ENCODE results near the gene GH2. TPM values are rescaled to one million over a fixed set of nuclear protein-coding genes. Genes with fewer than 3 reads are reported as not detected.
"Not testable (repeated sequence)": the region's sequence is repeated elsewhere in the genome, so short reads cannot be mapped to it uniquely, and the experiment has no call there.

Gene GH2
- total RNA-seq, 2 donors from 2014 or later = not detected

GRCh38 chr17:63847525-63848249, 34.1 kb downstream of the GH2 start:
- peak; percentile 25 for DNase-seq (ENCODE audit: low spot score)
- intact Hi-C loops (cut with DNase I) = no loop called here

- intact Hi-C loops (cut with DNase I) = no loop called here
Measured at GRCh38 chr17:63845509-63845908, 36.2 kb downstream of the GH2 start.

GRCh38 chr17:63843910-63844677, 37.6 kb downstream of the GH2 start:
- DNase-seq (ENCODE audit: low spot score) = no peak
- intact Hi-C loops (cut with DNase I) = no loop called here

More at GRCh38 chr17:63845509-63845908, 36.2 kb downstream of the GH2 start:
- DNase-seq (ENCODE audit: low spot score) = no peak

DNA sequence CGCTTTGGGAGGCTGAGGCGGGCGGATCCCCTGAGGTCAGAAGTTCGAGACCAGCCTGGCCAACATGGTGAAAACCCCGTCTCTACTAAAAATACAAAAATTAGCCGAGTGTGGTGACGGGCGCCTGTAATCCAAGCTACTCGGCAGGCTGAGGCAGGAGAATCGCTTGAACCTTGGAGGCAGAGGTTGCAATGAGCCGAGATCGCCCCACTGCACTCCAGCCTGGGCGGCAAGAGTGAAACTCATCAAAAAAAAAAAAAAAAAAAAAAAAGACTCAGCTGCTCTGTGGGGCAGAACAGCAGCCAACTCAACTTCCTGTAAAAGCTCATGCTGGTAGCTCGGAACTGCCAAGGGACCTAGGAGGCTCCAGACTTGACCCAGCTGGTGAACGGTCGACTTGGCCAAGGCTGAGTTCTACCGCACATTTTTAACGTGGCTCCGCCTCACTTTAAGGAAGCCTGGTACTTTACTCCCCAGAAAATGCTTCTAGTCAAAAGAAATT, 38.3 kb downstream of the GH2 start:
- DNase-seq (ENCODE audit: low spot score) = peak; percentile 82
- intact Hi-C loops (cut with DNase I) = not testable (repeated sequence)

DNA sequence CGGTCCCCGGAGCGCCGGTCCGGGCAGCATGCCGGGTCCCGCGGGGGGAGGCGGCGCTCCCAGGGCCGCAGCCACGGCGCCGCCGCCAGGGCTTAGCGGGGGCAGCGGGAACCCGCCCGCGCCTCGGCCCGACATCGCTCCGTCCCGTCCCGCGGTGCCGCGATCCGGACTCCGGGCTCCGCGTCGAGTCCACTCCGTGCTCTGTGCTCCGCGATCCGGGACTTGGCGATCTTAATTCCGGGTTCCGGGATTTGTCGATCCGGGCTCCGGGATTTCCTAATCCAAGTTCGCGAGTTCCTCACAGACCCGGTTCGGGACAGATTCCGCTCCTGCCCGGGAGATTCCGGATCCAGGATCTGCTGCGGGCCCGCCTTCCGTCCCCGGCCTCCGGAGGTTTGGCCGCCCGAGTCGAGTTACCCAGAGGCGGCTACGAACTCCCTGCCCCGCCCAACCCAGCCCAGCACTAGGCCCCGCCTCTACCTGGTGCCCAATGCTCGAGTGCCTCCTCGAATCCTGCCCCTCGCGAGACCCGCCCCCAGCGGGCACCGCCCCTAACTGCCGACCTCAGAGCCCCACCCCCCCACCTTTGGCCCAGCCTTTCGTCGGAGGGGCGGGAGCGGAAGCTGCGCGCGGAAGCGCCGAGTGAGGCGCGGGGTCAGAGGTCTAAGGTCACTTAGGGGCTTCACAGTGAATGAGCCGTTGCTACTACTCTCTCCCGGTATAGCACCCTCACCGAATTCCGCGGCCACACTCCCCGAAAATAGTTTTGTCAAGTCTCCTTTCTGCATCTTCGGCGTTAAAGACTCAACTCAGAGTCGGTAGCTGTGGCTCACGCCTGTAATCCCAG, 39.0 kb downstream of the GH2 start, which contains the start of gene SMARCD2:
SMARCD2 (minus strand) TSS at position 146 of the 847 bp plus-strand sequence; CDS start at position 135, 11 bp downstream.
- DNase-seq (ENCODE audit: low spot score) = peak; percentile 100
- intact Hi-C loops (cut with DNase I) = no loop called here

DNA sequence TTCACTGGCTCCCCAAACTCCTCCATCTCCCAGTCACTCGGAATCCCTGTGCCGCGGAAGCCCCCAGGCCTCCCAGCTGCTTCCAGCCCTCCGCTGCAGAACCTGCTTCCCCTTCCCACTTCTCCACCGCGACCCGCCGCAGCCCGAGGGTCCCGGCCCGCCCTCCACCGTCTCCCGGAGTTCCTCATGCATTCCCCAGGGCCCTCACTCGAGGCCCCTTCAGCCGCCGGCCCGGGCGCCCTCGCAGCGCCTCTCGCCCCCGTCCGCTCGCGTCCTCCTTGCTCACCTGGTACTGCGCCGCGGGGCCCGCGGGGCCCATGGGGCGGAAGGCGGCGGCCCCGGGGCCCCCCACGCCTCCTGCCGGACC, 39.6 kb downstream of the GH2 start:
- intact Hi-C loops (cut with DNase I) = no loop called here
- DNase-seq (ENCODE audit: low spot score) = peak; percentile 85

- intact Hi-C loops (cut with DNase I) = no loop called here
- DNase-seq (ENCODE audit: low spot score) = peak; percentile 88
Measured at GRCh38 chr17:63841350-63842172, 40.2 kb downstream of the GH2 start.

DNA sequence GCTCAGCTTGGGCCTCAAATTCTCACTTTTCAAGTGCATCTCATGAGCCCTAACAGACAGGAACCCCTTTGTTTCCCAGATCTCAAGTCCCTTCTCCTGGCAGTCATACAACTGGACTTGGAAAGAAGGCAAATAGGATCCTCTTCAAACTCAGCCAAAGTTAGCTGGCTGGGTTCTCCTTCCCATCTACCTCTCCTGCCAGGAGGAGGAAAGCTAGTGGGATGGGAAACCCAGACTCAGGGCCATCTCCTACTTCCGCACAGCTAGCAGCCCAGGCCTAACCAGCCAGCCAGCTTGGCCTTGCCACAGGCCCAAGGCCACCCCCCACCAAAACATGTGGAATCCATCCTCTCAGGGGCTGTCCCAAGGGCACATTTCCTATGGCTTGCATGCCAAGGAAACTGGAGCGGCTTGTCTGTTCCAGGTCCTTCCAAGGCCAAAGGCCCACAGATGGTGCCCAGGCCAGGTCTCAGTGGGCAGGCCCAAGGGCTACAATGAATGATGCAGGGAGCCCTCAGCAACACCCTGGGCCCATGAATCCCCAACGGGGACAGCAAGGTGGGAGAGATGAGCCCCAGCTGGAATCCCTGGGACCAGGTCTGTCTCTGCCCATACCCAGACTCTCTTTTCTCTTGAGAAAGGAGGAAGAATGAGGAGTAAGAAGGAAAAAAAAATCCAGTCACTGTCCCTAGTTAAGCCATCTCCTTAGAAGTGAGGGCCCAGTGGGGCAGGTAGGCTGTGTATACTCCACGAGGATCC, 41.0 kb downstream of the GH2 start:
- intact Hi-C loops (cut with DNase I) = no loop called here

GRCh38 chr17:63838631-63839171, 43.0 kb downstream of the GH2 start:
- intact Hi-C loops (cut with DNase I) = loop anchor here in 1 of 2 donors (10.0 kb wide), 1 partner anchor 64 kb away; the partner anchor contains the start of genes CCDC47 and DDX42
- peak; percentile 96 for DNase-seq (ENCODE audit: low spot score)

More for the DNA sequence above, 41.0 kb downstream of the GH2 start:
- DNase-seq (ENCODE audit: low spot score) = no peak

GRCh38 chr17:63837962-63838600, 43.7 kb downstream of the GH2 start:
- no peak for DNase-seq (ENCODE audit: low spot score)
- intact Hi-C loops (cut with DNase I) = loop anchor here in 1 of 2 donors (10.0 kb wide), 1 partner anchor 63 kb away; the partner anchor contains the start of genes CCDC47 and DDX42

- intact Hi-C loops (cut with DNase I) = loop anchor here in 1 of 2 donors (10.0 kb wide), 1 partner anchor 63 kb away; the partner anchor contains the start of genes CCDC47 and DDX42
- no peak for DNase-seq (ENCODE audit: low spot score)
Measured at GRCh38 chr17:63837480-63837879, 44.3 kb downstream of the GH2 start.

DNA sequence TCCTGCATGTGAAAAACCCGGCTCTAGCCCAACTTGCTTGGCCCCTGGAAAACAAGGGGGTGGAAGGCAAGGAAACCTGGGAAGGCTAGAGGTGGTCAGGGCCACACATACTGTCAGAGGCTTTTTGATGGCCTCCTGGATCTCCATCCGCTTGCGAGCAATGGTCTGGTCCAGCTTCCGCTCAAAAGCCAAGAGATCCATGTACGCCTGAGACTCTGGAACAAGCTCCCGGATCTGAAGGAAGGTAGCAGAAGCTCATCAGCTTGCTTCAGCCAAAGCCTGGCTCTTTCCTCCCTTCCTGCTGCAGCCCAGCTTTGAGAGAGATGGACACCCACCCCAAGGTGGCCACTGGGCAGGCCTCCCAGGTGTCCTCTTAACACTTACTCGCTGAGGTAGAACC, 44.9 kb downstream of the GH2 start:
- DNase-seq (ENCODE audit: low spot score) = no peak
- intact Hi-C loops (cut with DNase I) = loop anchor here in 1 of 2 donors (10.0 kb wide), 1 partner anchor 62 kb away; the partner anchor contains the start of genes CCDC47 and DDX42

DNA sequence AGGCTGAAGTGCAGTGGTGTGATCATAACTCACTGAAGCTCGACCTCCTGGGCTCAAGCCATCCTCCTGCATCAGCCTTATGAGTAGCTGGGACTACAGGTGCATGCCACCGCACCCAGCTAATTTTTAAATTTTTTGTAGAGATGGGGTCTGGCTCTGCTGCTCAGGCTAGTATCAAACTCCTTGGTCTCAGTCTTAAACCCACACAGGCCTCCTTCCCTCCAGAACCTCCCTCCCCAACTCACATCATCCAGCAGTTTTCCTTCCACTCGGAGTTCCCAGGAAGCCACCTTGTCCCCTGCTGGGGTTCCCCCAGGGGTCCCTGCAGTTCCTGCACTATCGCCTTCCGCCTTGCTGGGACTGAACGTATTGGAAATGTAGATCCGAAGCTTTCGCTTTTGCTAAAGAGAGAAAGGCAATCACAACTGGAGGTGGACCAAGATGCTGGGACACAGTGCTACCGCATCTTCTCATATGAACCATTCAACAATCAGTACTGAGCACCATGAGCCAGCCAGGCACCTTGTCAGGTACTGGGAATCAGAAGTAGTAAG, 46.5 kb downstream of the GH2 start:
- DNase-seq (ENCODE audit: low spot score) = no peak
- intact Hi-C loops (cut with DNase I) = loop anchor here in 1 of 2 donors (10.0 kb wide), 1 partner anchor 60 kb away; the partner anchor contains the start of genes CCDC47 and DDX42

- no peak for DNase-seq (ENCODE audit: low spot score)
- intact Hi-C loops (cut with DNase I) = loop anchor here in 1 of 2 donors (10.0 kb wide), 1 partner anchor 60 kb away; the partner anchor contains the start of genes CCDC47 and DDX42
Measured at GRCh38 chr17:63834431-63835166, 47.1 kb downstream of the GH2 start.

DNA sequence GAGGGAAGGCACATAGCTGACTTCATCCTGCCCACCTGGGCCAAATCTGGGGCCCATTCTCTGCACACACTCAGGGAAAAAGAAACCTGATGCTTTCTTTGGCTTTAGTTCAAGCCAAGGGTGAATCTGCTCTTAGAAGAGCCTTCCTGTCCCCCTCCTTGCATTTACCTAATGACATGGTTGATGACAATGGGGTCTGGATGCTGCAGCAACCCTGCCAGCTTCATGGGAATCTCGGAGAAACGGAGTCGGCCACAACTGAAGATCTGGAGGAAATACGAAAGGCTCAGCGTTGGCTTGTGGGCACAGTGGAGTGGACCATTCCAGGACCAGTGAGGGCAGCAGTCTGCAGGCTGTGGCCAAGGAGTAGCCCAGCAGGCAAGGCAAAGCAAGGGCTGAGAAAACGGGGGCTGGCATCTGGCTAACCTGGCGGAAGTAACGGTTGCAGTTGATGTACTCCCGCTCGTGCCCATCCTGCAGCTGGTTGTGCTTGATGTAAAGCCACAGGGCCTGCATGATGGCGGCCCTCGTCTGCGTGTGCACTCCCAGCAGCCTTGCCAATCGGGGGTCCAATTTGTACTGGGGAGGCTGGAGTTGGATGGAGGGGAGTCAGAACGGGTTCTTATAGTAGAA, 47.9 kb downstream of the GH2 start:
- DNase-seq (ENCODE audit: low spot score) = no peak
- intact Hi-C loops (cut with DNase I) = loop anchor here in 1 of 2 donors (10.0 kb wide), 1 partner anchor 59 kb away; the partner anchor contains the start of genes CCDC47 and DDX42
